Activated CD4-positive, alpha-beta T cell treated with anti-CD3 and anti-CD28 coated beads, Interleukin-2, amount 50 U/mL, for 48 hours (primary cell): ENCODE measurements around the gene GJC2.

Experiments used
- DNase-seq, 2 experiments: peaks; one replicate each; pipeline ENCODE4 v3.0.0-alpha.2; 2020

Gene GJC2

GRCh38 chr1:228194921-228195812, 45.4 kb downstream of the GJC2 start:
- DNase-seq, result no peak

- no peak for DNase-seq
These were observed 47.9 kb downstream of the GJC2 start for GRCh38 chr1:228197555-228198147.

GRCh38 chr1:228198977-228199590, 49.4 kb downstream of the GJC2 start:
- no peak for DNase-seq

- DNase-seq, result no peak
These were observed 55.2 kb downstream of the GJC2 start for GRCh38 chr1:228204958-228205357.

GRCh38 chr1:228205526-228206436, 56.1 kb downstream of the GJC2 start:
- DNase-seq, result no peak

- no peak for DNase-seq
These were observed 57.0 kb downstream of the GJC2 start for GRCh38 chr1:228206582-228207351.

GRCh38 chr1:228207381-228207810, 57.7 kb downstream of the GJC2 start:
- no peak for DNase-seq

GRCh38 chr1:228207851-228208821, 58.4 kb downstream of the GJC2 start, which contains the start of gene OBSCN:
TSS of gene OBSCN (plus strand) at chr1:228208044. CDS start at chr1:228211784, 3,740 bp downstream.
- no peak for DNase-seq

- DNase-seq, result no peak
These were observed 59.3 kb downstream of the GJC2 start for GRCh38 chr1:228208831-228209551.
